HG02840 (cell line): ENCODE data around the gene CAMTA1.

ENCODE experiments used
- ATAC-seq: cut with Tn5 transposase; IDR thresholded peaks from one replicate; pipeline ENCODE4 v1.9.1; 2021; ENCODE audit warnings: mild to moderate bottlenecking, moderate library complexity, moderate number of reproducible peaks; ENCODE audit not compliant: unreplicated experiment, low FRiP score

Gene CAMTA1

DNA sequence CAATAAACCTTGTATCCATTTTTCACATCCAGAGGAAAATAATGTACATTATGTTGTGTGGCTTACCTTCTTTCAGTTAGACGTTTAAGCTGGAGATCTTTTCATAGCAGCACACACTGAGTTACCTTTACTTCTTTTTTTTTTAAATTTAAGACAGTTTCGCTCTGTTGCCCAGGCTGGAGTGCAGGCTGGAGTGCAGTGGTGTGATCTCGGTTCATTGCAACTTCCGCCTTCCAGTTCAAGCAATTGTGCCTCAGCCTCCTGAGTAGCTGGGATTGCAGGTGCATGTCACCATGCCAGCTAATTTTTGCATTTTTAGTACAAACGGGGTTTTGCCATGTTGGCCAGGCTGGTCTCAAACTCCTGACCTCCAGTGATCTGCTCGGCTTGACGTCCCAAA lies 7.4 kb upstream of the CAMTA1 start:
- ATAC-seq: no peak

- ATAC-seq: no peak
Measured at GRCh38 chr1:6779089-6779805, 6.0 kb upstream of the CAMTA1 start.

DNA sequence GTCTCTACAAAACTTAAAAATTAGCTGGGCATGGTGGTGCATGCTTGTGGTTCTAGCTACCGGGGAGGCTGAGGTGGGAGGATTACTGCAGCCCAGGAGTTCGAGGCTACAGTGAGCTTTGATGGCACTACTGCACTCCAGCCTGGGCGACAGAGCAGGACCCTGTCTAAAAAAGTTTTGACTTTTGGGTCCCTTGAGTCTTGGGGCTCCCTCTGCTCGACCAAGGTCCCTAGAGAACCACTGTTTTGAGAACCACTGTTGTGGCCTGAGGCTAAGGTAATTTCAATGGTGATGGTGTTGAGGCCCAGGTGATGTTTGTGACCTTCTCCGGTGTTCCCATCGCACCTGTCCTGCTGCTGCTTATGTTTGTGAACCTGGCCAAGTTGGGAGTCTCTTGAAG lies 3.1 kb upstream of the CAMTA1 start:
- no peak for ATAC-seq

- no peak for ATAC-seq
Measured at GRCh38 chr1:6783221-6783620, 2.0 kb upstream of the CAMTA1 start.

DNA sequence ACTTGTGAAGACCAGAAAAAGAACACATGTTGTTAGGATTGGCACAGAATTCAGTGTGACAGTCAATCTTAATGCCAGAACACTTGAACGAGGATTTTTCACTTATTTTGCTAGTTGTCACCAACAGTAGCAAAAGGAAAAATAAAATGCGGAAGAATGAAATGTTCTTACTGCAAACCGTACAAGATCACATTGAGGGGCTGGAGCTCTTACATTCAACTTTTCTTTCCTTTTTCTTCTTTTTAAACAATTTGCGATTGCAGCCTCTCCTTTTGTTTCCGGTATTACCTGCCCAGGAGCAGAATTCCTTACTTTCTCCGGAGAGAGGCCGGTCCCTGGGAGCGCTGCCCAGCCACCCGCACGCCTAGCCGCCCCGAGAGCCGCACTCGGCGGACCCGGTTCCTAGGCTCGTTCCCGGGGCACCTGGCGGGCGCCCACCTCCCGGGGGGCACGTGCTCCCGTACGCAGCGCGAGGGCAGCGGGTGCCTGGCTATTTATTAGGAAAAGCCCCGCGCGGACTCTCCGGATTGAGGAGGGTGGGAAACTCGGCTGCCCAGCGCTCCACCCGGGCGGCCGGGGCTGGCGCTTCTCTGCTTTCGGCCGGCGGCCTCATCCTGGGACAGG lies 1.2 kb upstream of the CAMTA1 start:
- ATAC-seq: peak; percentile 6

DNA sequence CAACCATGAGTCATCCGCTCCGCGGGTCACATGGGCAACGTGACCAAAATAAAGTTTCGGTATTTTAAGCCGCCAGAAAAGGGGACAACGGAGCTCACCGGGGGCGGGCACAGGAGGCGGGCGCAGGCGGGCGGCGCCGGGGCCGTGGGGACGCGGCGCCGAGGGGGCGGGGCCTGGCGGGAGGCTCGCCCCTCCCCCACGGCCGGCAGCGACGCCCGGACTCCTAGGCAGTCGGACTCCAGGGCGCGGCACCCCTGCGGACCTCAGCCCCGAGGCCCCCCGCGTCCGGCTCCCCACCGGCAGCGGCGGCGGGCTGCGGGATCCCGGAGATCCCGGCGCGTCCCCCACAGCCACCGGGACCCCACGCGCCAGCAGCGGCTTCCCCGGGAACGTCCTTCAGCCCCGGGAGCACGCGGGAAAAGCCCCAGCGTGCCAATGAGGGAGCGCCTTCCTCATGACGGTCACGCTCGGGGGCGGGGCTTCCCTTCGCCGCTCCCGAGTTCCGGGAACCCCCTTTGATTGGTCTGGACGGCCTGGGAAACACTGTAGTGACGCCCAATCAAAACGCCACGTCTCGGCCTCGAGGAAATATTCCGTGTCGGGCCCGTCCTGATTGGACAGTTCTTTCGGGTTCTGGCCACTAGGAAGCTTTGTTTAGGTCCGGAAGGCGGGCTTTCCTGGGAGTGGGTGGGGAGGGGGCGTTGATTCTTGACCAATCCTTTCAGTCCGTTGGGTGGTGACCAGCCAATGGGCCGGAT lies 515 bp upstream of the CAMTA1 start:
- peak; percentile 81 for ATAC-seq

DNA sequence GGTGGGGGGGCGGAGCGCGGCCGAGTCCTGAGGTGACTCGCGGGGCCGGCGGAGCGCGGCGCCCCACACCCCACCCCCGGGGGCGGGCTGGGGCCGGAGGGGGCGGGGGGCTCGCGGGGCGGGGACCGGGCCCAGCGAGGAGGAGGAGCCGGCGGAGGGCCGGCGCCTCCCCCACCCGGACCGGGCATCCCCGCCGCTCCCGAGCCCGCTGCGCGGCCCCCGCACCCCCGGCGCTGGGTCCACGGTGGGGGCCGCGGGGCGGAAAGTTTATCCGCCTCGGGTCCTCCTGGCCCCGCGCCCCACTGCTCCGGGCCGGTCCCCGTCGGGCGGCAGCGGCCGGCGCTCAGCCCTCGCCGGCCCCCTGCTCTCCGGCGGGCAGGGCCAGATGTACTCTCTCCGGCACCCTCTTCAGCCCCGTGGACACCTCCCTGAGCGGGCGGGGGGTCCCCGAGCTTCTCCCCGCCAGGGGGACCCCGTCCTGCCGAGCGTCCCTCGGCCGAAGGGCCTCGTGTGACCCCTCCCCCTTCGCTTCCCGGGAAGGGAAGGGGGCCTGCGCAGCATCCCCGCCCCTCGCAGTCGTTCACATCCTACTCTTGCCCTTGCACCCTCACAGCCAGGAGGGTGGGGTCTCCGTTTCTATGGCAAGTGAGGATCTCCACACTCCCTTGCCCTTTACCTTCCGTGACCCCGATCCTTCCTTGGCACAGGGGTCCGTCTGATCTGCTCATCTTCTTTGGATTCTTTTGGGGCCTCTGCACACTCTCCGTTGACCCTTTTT lies 663 bp downstream of the CAMTA1 start:
- peak; percentile 7 for ATAC-seq

GRCh38 chr1:6788946-6789345 lies 3.7 kb downstream of the CAMTA1 start:
- ATAC-seq: no peak

GRCh38 chr1:6790146-6790545 lies 4.9 kb downstream of the CAMTA1 start:
- ATAC-seq: no peak

- no peak for ATAC-seq
Measured at GRCh38 chr1:6794164-6794563, 8.9 kb downstream of the CAMTA1 start.

DNA sequence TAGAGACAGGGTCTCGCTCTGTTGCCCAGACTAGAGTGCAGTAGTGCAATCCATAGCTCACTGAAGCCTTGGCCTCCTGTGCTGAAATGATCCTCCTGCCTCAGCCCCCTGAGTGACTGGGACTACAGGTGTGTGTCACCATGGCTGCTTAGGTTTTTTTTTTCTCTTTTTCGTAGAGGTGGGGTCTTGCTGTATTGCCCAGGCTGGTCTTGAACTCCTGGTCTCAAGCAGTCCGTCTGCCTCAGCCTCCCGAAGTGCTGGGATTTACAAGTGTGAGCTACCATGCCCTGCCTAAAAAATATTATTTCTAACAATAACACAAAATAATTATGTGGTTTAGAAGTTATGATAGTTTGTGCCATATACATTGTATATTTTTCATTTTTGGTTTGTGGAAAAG lies 9.9 kb downstream of the CAMTA1 start:
- no peak for ATAC-seq

DNA sequence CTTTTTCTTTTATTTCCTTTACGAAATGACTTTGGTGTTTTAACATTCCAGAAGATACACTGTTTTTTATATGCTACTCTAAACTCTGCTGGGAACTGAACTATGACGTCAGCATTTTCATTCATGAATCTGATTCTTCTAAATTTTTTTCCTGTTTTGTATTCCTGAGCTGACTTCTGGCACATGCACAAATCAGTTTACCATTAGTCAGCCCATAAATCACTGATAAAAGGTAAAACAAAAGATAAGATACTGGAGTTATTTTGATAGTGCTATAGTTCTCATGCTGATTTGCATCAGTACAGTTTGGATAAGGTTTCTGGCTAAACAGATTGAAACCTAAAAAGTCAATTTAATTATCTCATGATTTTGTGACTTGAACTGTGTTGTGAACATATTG lies 10.4 kb downstream of the CAMTA1 start:
- ATAC-seq: no peak

- no peak for ATAC-seq
Measured at GRCh38 chr1:6796095-6796494, 10.8 kb downstream of the CAMTA1 start.

DNA sequence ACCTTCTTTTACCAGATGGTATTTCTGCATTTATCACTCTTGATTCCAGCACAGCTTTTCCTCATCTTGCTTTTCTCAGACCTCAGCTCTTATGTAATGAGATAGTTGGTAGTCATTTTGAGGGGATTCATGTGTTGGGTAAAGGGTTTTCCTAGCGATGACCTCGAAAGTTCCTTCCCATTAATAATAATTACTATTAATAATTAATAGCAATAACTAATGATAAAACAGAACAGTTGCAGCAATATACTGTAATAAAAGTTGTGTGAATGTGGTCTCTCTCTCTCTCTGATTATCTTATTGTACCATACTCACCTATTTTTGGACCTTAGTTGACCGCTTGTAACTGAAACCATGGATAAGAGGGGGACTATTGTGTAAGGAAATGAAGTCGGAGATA lies 14.2 kb downstream of the CAMTA1 start:
- ATAC-seq: no peak

DNA sequence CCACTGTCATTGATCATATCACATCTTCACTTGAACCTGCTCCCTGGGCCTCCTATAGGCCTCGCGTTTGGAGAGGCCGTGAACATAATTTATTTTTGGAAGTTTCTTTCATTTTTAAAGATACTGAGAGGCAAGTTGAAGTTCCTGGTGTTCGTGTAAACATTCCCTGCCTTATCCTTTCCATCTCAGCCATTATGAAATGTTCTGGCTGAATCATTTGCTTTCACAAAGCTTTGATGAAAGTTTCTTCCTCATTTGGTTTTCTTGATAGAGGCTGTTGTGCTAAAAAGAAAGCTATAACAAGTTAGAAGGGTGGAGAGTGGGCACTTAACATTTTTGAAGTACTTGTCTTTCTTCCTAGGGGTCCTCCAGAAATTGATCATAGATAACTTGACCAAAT lies 15.5 kb downstream of the CAMTA1 start:
- no peak for ATAC-seq

DNA sequence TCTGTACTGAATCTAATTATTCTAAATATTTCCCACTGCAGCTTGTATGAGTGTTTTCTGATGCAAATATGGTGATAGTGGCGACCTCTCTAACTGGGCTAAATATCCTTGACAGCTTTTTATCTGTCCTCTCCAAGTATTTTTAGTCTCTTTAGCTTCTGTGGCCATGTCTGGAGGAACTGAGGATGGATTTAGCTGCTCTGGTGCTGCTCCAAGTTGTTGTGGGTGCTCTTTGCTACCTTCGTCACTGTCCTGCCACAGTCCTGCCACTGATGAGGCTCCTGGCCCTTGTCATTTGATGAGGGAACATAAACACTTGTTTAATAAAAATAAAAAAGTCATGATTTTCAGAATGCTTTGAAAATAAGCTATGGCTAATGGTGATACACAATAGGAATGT lies 15.9 kb downstream of the CAMTA1 start:
- ATAC-seq: no peak

DNA sequence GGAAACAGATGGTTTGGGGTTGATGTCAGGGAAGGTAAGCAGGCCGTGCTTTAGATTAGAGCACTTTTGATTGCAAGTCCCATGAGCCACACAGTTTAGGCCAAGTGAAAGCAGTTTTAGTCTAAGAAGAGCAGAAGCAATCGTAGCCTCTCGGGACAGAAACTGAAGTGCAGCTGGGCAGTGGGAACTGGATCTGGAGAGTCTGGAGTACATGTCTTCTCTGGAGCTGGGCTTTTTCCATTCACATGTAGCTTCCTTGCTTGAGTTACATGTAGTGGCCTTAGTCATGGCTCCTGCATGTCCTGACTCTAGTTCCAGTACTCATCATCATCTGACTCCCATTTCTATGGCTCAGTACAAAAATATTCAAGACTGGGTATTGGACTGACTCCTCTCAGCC lies 16.7 kb downstream of the CAMTA1 start:
- no peak for ATAC-seq

- ATAC-seq: no peak
Measured at GRCh38 chr1:6802454-6802853, 17.2 kb downstream of the CAMTA1 start.

DNA sequence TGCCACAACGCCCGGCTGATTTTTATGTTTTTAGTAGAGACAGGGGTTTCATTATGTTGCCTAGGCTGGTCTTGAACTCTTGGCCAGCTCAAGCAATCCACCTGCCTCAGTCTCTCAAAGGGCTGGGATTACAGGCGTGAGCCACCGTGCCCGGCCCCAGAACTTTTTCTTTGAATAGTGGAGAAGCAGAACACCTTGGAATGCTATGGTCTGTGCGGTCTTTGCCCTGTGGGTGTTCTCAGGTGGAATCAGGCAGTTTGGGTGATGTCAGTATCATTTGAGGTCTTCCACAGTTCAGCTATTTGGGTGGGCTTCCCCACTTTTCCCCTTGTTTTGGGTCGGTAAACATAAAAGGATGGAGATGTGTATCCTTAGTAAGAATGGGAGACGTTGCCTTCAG lies 17.6 kb downstream of the CAMTA1 start:
- ATAC-seq: no peak

GRCh38 chr1:6803357-6803756 lies 18.1 kb downstream of the CAMTA1 start:
- ATAC-seq: no peak

GRCh38 chr1:6805004-6805416 lies 19.8 kb downstream of the CAMTA1 start:
- no peak for ATAC-seq
